ENCODE data around the gene MMP28.

The MMP28 gene

DNA sequence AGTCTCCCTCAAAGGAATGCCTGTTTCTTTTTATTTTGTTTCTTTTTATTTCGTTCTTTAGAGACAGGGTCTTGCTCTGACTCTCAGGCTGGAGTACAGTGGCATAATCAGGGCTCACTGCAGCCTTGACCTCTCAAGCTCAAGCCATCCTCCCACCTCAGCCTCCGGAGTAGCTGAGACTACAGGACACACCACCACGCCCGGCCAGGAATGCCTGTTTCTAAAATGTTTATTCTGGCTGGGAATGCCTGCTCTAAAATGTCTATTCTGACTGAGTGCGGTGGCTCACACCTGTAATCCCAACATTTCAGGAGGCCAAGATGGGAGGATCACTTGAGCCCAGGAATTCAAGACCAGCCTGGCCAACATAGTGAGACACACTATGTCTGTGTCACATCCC, 2.5 kb upstream of the MMP28 start:
- no peak for DNase-seq (ENCODE audit: low read depth)

DNA sequence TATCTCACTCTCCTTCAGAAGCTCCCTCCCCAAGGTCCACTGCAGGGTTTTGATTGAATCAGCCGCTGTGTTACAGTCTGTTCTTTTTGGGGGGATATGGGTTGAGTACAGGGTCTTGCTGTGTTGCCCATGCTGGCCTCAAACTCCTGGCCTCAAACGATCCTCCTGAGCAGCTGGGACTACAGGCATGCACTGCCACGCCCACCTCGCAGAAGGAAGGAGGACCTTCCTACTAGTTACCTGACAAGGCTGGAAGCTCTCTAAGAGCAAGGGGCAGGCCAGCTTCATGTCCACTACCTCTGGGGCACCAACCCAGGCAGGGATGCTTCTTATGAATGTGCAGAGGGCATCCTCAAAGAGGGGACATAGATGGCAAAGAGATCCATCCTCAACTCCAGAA, 1.9 kb upstream of the MMP28 start:
- DNase-seq (ENCODE audit: low read depth), result no peak

DNA sequence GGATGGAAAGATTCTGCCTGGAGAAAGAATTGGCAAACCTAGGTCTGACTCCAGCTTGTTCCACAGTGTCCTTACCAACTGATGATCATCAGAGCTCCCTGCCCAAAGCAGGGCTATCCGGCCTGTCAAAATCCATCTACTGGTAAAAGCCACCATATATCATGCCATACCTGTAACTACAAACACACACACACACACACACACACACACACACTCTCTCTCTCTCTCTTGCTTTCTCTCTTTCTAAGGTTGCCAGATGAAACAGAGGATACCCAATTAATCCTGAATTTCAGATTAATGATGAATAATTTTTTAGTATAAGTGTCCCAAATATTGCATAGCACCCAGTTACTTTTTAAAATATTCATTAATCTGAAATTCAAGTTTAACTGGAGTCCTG, 1.5 kb upstream of the MMP28 start:
- no peak for DNase-seq (ENCODE audit: low read depth)

- DNase-seq (ENCODE audit: low read depth), result no peak
These were observed 427 bp upstream of the MMP28 start for GRCh38 chr17:35795871-35796265.

- no peak for DNase-seq (ENCODE audit: low read depth)
These were observed 2.2 kb downstream of the MMP28 start for GRCh38 chr17:35793257-35793656.

GRCh38 chr17:35791681-35792350, 3.6 kb downstream of the MMP28 start:
- DNase-seq (ENCODE audit: low read depth), result no peak

GRCh38 chr17:35790841-35791240, 4.6 kb downstream of the MMP28 start:
- DNase-seq (ENCODE audit: low read depth), result no peak

DNA sequence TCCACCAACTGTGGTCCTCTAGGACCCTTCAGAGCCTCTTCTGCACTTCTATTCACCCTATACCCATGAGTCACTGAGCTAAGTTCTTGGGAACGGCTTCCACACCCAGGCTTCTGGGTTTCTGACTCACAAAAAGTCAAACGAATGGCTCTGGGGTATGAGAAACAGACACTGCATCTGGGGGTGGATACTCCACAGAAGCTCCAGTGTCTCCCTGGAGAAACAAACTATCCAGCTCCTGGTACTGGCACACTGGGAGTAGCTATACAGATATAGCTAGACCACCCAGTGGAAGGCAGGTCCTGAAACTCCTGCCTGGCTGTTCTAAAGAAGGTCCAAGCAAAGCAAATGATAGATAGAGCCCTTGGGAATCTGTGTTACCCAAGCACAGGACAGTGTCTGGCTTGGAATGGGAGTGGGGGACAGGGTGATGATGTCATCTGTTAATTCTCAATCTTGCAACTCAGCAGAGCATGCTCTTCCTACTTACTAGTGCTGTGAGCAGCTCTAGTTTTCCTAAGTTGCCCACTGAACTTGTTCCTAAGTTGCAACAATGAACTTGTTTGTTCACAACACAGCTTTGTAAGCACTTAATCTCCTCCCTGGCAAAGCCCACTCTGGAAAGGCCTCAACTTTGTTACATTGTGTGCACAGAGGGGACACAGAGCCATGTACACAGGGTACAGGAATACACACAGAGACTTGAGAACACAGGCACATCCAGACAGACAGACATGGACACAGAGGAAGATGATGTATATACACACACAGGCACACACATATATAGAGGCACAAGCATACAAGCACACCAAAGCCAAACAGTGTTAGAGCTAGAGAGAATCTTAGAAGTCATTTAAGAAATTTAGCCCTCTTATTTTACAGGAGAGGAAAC, 6.7 kb downstream of the MMP28 start:
- DNase-seq (ENCODE audit: low read depth), result no peak

DNA sequence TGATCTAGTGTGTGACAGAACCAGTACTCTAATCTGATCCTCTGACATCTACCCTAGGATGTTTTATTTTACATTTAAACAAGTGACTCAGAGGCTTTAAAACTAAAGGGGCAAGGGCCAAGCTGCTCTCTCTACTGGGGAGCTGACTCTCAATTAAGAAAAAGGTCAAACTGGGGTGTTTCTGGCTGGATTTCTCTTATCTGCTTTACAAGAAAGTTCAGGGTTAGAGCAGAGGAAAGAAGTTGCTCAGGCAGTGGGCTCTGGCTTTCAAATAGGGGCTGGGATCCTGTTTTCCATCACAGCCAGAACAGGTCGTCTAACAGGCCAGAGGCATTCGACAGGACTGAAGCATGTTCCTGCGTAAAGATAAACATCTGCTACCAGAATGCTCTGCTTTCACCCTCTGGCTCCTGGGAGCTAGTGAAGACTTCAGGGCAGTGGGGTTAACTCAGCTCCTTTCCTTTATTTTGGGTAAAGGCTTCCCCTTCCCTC, 8.5 kb downstream of the MMP28 start:
- no peak for DNase-seq (ENCODE audit: low read depth)

DNA sequence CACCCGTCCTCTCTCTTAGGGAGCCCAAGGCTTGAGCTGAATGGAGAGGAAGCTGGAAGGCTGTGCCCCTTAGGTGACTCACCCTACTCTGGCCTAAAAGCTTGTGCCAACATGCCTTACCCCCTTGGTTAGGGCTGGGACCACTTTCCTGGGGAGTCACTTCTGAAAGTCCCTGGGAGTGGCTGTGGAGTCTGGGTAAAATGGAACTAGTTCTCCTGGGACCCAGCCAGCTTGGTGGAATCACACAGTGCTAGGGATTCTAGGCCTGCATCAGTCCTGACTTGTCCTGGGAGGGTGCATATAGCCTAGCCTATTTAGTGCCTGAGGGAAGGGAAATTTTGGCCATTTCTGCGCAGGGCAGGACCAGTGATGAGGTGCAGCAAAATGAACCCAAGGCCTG, 10.5 kb downstream of the MMP28 start:
- DNase-seq (ENCODE audit: low read depth), result no peak

DNA sequence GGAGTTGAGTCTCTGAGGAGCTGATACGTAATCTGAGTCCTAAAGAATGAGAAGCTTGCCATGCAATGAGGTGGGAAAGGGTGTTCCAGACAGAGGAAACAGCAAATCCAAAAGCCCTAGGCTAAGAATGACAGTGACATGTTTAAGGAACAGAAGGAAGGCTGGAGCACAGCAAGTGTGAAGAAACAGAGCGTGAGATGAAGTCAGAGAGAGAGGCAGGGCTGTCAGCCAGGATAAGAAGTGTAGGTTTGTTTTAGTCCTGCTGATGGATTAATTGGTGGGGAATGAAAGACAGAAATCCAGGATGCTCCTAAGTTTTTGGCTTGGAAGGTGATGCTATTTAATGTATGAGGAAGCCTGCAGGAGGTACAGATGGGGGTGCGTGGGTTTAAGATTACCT, 14.5 kb downstream of the MMP28 start:
- DNase-seq (ENCODE audit: low read depth), result no peak

- no peak for DNase-seq (ENCODE audit: low read depth)
These were observed 16.7 kb downstream of the MMP28 start for GRCh38 chr17:35778641-35779196.

- DNase-seq (ENCODE audit: low read depth), result no peak
These were observed 19.9 kb downstream of the MMP28 start for GRCh38 chr17:35775583-35775982.

DNA sequence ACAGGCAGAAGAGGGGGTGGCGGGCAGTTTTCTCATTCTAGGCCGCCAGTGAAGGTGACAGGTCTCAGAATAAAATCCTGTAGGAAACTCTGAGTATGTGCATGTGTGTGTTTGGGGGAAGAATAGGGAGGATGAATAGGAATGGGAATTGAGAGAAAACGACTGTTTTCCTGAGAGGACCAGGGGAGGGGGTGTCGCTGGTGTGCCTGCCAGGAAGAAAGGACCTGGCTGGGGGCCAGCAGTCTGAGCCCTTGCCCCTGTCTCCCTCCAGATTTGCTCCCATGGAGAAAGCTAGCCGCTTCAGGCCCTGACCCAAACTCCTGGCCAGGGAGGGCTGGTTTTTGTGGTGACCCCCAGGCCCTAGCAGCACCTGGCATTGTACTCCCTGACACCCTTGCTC, 20.4 kb downstream of the MMP28 start:
- no peak for DNase-seq (ENCODE audit: low read depth)

GRCh38 chr17:35774499-35774898, 20.9 kb downstream of the MMP28 start:
- no peak for DNase-seq (ENCODE audit: low read depth)

DNA sequence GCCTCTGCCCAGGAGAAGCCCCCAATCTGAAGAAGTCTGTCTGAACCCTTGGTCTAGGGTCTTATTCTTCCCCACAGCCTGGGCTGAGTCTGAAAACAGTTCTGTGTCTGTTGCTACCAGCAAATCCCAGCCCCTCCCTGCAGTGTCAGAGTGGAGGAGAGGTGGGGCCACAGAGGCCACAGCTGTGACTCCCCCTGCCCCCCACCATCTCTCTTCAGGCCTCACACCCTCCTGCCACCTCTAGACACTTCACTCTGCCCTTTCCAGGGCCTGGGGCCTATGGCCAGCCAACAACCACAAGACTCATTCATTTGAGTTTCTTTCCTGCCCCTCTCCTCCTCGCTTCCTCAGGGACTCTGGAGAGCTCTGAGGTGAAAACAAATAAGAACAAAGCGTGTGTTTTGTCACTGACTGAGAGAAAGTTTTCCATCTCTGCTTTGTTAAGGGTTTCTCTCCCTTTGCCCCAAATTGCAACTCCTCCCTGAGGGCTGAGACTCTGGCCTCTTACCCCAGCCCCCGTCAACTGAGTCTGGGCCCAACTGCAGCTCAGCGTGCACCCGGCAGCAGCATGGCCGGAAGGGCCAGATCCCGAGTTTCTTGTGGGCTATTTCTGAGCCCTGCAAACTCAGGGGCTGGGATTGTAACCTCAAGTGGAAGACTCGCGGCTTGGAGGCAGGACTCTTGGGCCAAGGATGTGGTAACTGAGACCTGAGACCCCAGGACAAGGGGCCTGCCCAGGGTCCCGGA, 21.6 kb downstream of the MMP28 start:
- no peak for DNase-seq (ENCODE audit: low read depth)

DNA sequence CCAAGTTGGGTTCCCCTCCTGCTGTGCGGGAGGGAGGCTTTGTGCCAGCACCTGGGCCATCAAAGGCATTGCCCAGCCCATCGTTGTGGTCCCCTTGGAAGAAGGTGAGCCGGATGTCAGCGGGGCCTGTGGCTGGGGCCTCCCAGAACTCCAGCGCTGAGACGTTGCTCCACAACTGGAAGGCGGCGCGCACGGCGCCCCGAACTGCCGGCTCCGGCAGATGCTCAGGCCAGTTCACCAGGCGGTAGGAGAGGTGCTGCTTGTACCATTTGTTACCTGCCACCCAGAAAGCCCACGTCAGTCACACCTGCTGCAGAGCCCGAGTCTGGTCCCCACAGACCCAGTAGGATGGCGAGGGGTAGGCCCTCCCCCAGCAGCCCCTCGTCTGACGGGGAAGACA, 22.3 kb downstream of the MMP28 start:
- no peak for DNase-seq (ENCODE audit: low read depth)

- DNase-seq (ENCODE audit: low read depth), result no peak
These were observed 25.4 kb downstream of the MMP28 start for GRCh38 chr17:35769895-35770486.

DNA sequence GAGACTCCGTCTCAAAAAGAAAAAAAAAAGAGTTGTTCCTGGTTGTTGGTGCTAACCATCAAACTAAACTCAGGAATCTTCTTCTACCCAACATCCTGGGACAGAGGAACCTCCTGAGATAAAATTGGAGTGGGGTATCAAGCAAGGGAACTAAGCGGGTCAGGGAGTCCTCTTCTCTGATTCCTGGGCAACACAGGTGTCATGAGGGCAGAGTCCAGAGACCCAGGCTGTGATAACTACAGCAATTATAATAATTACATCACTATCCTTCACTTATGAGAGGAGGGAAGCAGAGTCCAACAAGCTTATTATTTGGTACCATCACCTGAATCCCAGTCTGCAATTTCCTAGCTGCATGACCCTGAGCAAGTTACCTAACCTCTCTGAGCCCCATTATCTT, 26.6 kb downstream of the MMP28 start:
- DNase-seq (ENCODE audit: low read depth), result no peak

DNA sequence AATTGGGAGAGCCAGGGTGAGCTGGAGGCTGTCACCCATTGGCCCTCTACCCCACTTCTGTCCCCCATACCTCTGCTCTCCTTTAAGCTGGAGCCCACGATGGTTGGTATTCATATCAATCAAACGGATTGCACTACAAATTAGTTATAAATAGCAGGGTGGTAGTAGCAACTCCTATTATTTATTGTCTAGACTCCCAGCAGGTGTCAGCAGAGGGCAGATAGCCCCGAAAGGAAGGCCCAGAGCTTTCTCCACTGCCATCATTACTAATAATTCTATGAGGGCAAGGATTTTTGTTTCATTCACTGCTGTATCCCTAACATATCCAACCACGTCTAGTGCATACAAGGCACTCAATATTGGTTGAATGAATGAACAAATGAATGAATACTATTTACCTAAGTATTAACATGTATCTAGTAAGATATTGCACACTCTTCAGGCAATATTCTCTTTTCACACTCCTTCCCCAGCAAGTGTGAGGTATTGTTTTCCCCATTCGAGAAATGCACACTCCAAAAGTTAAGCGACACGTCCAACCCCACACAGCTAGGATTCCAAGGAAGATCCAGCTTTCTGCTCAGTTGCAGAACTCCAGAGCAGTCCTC, 28.4 kb downstream of the MMP28 start:
- DNase-seq (ENCODE audit: low read depth), result no peak

GRCh38 chr17:35766489-35766877, 29.0 kb downstream of the MMP28 start:
- DNase-seq (ENCODE audit: low read depth), result no peak

Data from activated T-cell treated with anti-CD3 and anti-CD28 coated beads for 1 hour (primary cell).